ENCODE measurements around the gene CCL25. TPM values are rescaled to one million over a fixed set of nuclear protein-coding genes. Genes with fewer than 3 reads are reported as not detected.

The CCL25 gene
- total RNA-seq (2022; extraction: Qiagen RNA extraction), result not detected in 5 replicates

DNA sequence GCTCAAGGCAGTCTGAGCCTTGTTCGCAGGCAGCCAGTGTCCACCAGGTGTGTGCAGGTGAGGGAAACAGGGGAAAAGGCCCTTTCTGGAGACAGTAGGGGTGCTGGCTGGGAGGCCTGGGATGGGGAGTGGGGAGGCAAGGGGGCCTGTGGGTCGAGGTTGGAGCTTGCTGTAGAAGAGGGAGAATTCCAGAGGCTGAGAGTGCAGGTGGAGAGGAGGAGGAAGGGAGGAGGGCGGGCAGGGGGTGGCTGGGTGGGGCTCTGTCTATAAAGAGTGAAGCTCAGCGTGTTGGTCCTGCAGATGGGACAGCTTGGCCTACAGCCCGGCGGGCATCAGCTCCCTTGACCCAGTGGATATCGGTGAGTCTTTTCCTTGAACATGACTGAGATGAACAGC is at the start of gene CCL25:
TSS of gene CCL25 (plus strand) at position 297 of the 396 bp plus-strand sequence. CDS start 290 bp downstream, outside the sequence.

GRCh38 chr19:8005534-8006256 is 46.9 kb upstream of the CCL25 start, which contains the start of gene ELAVL1:
ELAVL1 (minus strand) TSS chr19:8005641; CDS start chr19:7991815, 13,826 bp downstream.

Other genes with a start within 250 kb of the CCL25 start
- gene EVI5L, start 222.5 kb upstream of the CCL25 start, total RNA-seq (2022; extraction: Qiagen RNA extraction), result 1.3 to 1.9 TPM (median 1.5 TPM) in 5 replicates
- 0.28 to 0.51 TPM (median 0.39 TPM) in 5 replicates for gene PRR36, start 178.4 kb upstream of the CCL25 start, total RNA-seq (2022; extraction: Qiagen RNA extraction)
- gene LRRC8E, start 164.2 kb upstream of the CCL25 start, total RNA-seq (2022; extraction: Qiagen RNA extraction), result 5.1 to 6.0 TPM (median 5.5 TPM) in 5 replicates
- gene MAP2K7, start 148.9 kb upstream of the CCL25 start, total RNA-seq (2022; extraction: Qiagen RNA extraction), result 11.3 to 15.6 TPM (median 13.9 TPM) in 5 replicates
- gene TGFBR3L, start 137.9 kb upstream of the CCL25 start, total RNA-seq (2022; extraction: Qiagen RNA extraction), result 0.63 to 2.0 TPM (median 1.7 TPM) in 5 replicates
- 20.6 to 32.3 TPM (median 29.6 TPM) in 5 replicates for gene SNAPC2, start 132.4 kb upstream of the CCL25 start, total RNA-seq (2022; extraction: Qiagen RNA extraction)
- gene CTXN1, start 126.6 kb upstream of the CCL25 start, total RNA-seq (2022; extraction: Qiagen RNA extraction), result 8.2 to 23.4 TPM (median 22.0 TPM) in 5 replicates
- 26.1 to 31.2 TPM (median 27.4 TPM) in 5 replicates for gene TIMM44, start 109.1 kb upstream of the CCL25 start, total RNA-seq (2022; extraction: Qiagen RNA extraction)
- gene ELAVL1, start 47.1 kb upstream of the CCL25 start, total RNA-seq (2022; extraction: Qiagen RNA extraction), result 60.3 to 70.8 TPM (median 65.5 TPM) in 5 replicates
- gene FBN3, start 96.8 kb downstream of the CCL25 start, total RNA-seq (2022; extraction: Qiagen RNA extraction), result not detected in 5 replicates
- 1.8 to 3.8 TPM (median 3.3 TPM) in 5 replicates for gene CERS4, start 156.6 kb downstream of the CCL25 start, total RNA-seq (2022; extraction: Qiagen RNA extraction)